Peyer's patch (tissue), 4 donors: ENCODE measurements around the gene STAG3.
A peak's percentile ranks its signal among the peaks of the same experiment; 100 is the strongest.

Experiments used
- POLR2A ChIP-seq, 2 donors: fragments of 450-650 bp; IDR thresholded peaks; one replicate each; pipeline ENCODE4 v1.5.1; 2017; ENCODE audit warnings: antibody characterized with exemption in 2 of 2, mild to moderate bottlenecking in 2 of 2, moderate library complexity in 2 of 2
- TF ChIP-seq, protein P1 (sequence below), 6 experiments: fragments of 450-650 bp in 4 of 6; fragments of 200-600 bp in 2 of 6; sonication (generic) in 1 of 6; IDR thresholded peaks; one replicate each; pipeline ENCODE4 v1.5.1; 2017 to 2019; ENCODE audit warnings: antibody characterized with exemption in 6 of 6, mild to moderate bottlenecking in 3 of 6, moderate library complexity in 1 of 6

DNA sequence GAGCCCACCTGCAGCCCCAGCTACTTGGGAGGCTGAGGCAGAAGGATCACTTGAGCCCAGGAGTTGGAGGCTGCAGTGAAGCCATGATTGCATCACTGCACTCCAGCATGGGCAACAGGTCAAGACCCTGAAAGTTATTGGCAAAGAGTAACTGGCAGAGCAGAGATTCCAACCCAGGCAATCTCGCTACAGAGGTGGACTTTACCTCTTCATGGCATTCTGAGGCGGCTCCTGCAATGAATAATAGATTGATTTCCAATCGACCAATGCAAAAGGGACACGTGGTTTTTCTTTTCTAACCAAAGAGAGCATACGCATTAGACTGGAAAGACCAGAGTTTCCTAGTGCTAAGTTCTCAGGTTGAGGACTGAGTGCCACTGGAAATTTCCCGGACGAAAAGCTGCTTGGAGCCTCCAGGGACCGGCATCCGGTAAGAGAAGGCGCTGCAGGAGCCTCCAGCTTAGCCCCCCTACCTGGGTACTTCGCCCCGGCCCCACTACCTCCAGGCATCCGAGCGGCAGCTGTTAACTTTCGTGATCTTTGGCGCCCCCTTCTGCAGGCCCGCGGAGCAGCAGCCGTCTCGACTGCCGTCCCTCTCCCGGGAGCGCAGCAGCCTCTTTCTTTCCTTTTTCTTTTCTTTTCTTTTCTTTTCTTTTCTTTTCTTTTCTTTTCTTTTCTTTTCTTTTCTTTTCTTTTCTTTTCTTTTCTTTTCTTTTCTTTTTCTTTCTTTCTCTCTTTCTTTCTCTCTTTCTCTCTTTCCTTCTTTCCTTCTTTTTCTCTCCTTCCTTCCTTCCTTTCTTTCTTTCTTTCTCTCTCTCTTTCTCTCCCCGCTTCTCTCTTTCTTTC is 46.9 kb upstream of the STAG3 start:
- TF ChIP-seq, protein P1, sequence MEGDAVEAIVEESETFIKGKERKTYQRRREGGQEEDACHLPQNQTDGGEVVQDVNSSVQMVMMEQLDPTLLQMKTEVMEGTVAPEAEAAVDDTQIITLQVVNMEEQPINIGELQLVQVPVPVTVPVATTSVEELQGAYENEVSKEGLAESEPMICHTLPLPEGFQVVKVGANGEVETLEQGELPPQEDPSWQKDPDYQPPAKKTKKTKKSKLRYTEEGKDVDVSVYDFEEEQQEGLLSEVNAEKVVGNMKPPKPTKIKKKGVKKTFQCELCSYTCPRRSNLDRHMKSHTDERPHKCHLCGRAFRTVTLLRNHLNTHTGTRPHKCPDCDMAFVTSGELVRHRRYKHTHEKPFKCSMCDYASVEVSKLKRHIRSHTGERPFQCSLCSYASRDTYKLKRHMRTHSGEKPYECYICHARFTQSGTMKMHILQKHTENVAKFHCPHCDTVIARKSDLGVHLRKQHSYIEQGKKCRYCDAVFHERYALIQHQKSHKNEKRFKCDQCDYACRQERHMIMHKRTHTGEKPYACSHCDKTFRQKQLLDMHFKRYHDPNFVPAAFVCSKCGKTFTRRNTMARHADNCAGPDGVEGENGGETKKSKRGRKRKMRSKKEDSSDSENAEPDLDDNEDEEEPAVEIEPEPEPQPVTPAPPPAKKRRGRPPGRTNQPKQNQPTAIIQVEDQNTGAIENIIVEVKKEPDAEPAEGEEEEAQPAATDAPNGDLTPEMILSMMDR (IDR thresholded peaks at IDR 0.05): peak; percentile 81 to 96 (median 91)
- TF ChIP-seq POLR2A (IDR thresholded peaks at IDR 0.05): peak; percentile 32 to 59
